Right atrium auricular region (tissue), 2 donors: ENCODE measurements around the gene TSPAN7. TPM values are rescaled to one million over a fixed set of nuclear protein-coding genes. Genes with fewer than 3 reads are reported as not detected.

ENCODE experiments used
- DNase-seq: peaks from one replicate; pipeline ENCODE4 v3.0.0-alpha.2; 2019; ENCODE audit warnings: low spot score
- H3K27ac ChIP-seq, 2 donors: fragments of 200-600 bp; sonication (generic); 1 replicate in 1 of 2; 2 replicates in 1 of 2; pipeline ENCODE4 v1.5.1; 2016 to 2019
- H3K27me3 ChIP-seq, 2 donors: fragments of 200-600 bp; sonication (generic); one replicate each; pipeline versions ENCODE4 v1.5.1 to v1.6.0; 2017 to 2019
- H3K36me3 ChIP-seq: fragments of 200-600 bp; sonication (generic); one replicate; pipeline ENCODE4 v1.5.1; 2016
- H3K4me1 ChIP-seq, 2 donors: fragments of 200-600 bp; sonication (generic); one replicate each; pipeline versions ENCODE4 v1.5.1 to v1.6.0; 2017 to 2019
- H3K4me3 ChIP-seq, 2 donors: fragments of 200-600 bp; sonication (generic); 1 replicate in 1 of 2; 2 replicates in 1 of 2; pipeline ENCODE4 v1.5.1; 2017 to 2019; ENCODE audit warnings: mild to moderate bottlenecking in 1 of 2, moderate library complexity in 1 of 2
- H3K9me3 ChIP-seq, 2 donors: fragments of 200-600 bp; sonication (generic); one replicate each; pipeline ENCODE4 v1.5.1; 2019
- total RNA-seq, 2 donors: library from RNA; depleted of rRNA; stranded (reverse); fragments of >200 nt; gene quantifications; one replicate each; pipeline ENCODE4 v1.1.0, GENCODE V29; 2016
- TF ChIP-seq, protein P1 (sequence below), 2 donors: fragments of 200-600 bp; sonication (generic); IDR thresholded peaks; one replicate each; pipeline ENCODE4 v1.5.1; 2019; ENCODE audit warnings: antibody characterized with exemption in 2 of 2

The TSPAN7 gene
- total RNA-seq, 2 donors from 2014 or later, result 100 to 134 TPM

DNA sequence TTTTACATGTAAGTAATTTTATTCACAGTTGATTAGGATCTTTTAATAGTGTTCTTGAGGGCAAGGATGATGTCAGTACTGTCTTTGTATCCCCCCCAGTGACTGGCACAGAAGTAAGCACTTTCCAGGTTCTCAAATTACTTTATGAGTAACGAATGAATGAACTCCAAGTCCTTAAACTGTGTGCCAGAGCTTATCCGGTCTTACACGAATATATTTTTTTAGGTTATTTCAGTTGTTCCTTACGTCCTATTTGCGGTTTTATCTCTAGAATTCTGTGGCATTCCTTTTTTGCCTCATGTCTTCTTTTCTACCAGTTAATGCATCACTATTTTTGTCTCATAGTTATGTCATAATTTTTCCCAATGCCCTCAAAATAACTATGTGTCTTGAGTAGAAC lies 133.1 kb downstream of the TSPAN7 start:
- TF ChIP-seq, protein P1, sequence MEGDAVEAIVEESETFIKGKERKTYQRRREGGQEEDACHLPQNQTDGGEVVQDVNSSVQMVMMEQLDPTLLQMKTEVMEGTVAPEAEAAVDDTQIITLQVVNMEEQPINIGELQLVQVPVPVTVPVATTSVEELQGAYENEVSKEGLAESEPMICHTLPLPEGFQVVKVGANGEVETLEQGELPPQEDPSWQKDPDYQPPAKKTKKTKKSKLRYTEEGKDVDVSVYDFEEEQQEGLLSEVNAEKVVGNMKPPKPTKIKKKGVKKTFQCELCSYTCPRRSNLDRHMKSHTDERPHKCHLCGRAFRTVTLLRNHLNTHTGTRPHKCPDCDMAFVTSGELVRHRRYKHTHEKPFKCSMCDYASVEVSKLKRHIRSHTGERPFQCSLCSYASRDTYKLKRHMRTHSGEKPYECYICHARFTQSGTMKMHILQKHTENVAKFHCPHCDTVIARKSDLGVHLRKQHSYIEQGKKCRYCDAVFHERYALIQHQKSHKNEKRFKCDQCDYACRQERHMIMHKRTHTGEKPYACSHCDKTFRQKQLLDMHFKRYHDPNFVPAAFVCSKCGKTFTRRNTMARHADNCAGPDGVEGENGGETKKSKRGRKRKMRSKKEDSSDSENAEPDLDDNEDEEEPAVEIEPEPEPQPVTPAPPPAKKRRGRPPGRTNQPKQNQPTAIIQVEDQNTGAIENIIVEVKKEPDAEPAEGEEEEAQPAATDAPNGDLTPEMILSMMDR (IDR thresholded peaks at IDR 0.05), result no peak
- Histone ChIP-seq H3K27ac (no peak overlapping the region), H3K9me3 (no peaks in the 10 kb centered on the region), H3K27me3 (no peaks in the 10 kb centered on the region), H3K4me3 (no peak overlapping the region), H3K4me1 (no peaks in the 10 kb centered on the region), H3K36me3 (no peaks in the 10 kb centered on the region)
- DNase-seq, result no peak

DNA sequence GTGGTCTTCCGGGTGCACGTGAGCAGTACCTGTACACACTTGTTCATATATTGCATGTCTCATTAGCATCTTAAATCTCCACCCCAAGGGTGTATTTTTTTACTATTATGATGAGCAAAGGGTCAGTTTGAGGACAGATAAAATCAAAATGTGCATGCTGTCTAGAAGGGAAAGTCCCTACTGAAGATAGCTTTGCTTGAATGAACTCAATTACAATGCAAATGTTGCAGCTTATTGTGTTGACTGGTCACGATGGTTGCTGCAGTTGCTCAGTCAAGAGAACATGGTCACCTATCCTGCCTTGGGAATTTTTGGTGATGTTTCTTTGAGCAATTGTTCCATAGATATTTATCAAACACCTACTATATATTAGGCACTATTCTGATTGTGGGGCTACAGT lies 136.1 kb downstream of the TSPAN7 start:
- Histone ChIP-seq H3K4me3 (no peak overlapping the region), H3K27ac (no peak overlapping the region), H3K9me3 (no peaks in the 10 kb centered on the region), H3K4me1 (no peaks in the 10 kb centered on the region), H3K36me3 (no peaks in the 10 kb centered on the region), H3K27me3 (no peaks in the 10 kb centered on the region)
- no peak for DNase-seq
- TF ChIP-seq, protein P1 (IDR thresholded peaks at IDR 0.05), result no peak

DNA sequence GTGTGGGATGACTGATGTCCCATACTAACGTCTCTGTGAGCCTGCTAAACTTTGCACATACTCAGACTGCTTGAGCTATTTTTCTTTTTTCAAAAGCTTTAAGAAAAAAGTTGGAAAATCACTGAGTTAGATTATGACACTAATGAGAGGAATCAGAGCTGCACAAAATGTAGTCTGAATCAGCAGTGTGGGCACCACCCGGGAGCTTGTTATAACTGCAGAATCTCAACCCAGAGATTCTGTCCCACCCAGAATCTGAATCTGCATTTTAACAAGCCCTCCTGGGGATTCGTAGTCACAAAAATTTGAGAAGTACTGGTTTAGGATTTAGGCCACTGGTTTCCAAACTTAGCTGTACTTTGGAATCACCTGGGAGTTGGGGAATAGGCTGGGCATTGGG lies 137.8 kb downstream of the TSPAN7 start:
- no peaks in the 10 kb centered on the region for H3K9me3 ChIP-seq
- TF ChIP-seq, protein P1 (IDR thresholded peaks at IDR 0.05), result no peak

DNA sequence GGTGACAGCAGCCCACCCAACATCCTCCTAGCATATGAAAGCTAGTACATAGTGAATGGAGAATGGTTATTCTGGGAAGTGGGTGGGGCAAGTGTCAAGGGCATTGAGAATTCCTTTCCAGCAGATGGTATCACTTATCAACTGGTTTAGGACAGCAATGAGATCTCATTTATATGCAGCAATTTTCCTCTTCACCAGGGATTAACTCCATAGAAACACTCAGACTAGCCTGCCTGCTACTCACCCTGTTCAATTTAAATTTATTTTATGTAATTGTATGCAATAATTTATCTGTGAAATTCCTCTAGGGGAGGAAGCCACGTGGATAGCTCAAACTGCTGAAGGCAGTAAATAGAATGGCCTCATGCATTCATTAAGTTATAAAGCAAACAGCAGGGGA lies 138.4 kb downstream of the TSPAN7 start:
- no peak overlapping the region for H3K4me3 ChIP-seq
- H3K4me1 ChIP-seq, result no peaks in the 10 kb centered on the region
- H3K27ac ChIP-seq, result no peak overlapping the region
- no peak for DNase-seq
- TF ChIP-seq, protein P1 (IDR thresholded peaks at IDR 0.05), result no peak
- H3K36me3 ChIP-seq, result no peaks in the 10 kb centered on the region
- H3K27me3 ChIP-seq, result no peaks in the 10 kb centered on the region
- no peaks in the 10 kb centered on the region for H3K9me3 ChIP-seq

More for the DNA sequence above, 137.8 kb downstream of the TSPAN7 start:
- no peak for DNase-seq
- Histone ChIP-seq H3K36me3 (no peaks in the 10 kb centered on the region), H3K27ac (no peak overlapping the region), H3K4me3 (no peak overlapping the region), H3K4me1 (no peaks in the 10 kb centered on the region), H3K27me3 (no peaks in the 10 kb centered on the region)

DNA sequence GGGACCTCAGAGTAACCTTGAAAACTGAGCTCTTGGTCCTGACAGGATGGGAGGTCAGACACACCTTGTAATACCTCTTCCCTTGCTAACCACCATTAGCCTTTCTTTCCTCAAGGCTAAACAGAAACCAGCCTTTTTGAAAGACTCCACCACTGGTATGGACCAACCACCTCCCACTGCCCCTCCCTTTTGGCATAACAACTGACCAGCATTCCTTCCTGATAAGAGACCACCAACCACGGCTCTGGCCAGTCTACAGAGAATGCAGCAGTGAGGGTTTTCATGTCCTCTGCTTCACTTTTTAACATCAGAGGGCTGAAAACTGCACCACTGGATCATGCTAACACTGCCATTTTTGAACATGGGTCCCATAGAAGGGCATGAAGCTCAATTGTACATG lies 139.7 kb downstream of the TSPAN7 start:
- no peaks in the 10 kb centered on the region for H3K27me3 ChIP-seq
- no peaks in the 10 kb centered on the region for H3K36me3 ChIP-seq
- H3K4me1 ChIP-seq, result no peaks in the 10 kb centered on the region
- DNase-seq, result no peak
- no peak overlapping the region for H3K4me3 ChIP-seq
- H3K27ac ChIP-seq, result no peak overlapping the region
- H3K9me3 ChIP-seq, result no peaks in the 10 kb centered on the region
- TF ChIP-seq, protein P1 (IDR thresholded peaks at IDR 0.05), result no peak

DNA sequence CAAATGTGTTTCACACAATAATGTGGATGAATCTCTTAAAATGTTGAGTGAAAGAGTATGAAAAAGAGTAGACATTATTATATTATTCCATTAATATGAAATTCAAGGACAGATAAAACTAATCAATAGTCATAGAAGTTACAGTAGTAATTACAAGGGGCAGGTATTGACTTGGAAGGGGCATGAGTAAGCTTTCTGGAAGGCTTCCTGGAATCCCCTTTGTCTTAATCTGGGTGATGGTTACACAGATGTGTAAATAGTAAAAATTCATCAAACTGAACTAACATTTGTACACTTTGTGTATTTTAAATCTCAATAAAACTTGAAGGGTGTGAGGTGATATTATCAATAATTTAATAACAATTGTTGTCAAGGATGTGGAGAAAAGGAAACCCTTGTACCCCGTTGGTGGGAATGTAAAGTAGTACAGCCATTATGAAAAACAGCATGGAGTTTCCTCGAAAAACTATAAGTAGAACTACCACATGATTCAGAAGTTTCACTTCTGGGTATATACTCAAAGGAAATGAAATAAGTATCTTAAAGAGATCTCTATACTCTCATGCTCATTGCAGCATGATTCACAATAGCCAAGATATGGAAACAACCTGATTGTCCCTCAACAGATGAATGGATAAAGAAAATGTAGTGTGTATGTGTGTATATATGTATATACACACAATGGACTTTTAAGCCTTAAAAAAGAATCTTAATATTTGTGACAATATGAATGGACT lies 143.0 kb downstream of the TSPAN7 start:
- H3K27ac ChIP-seq, result no peak overlapping the region
- no peaks in the 10 kb centered on the region for H3K9me3 ChIP-seq
- H3K4me3 ChIP-seq, result no peak overlapping the region
- no peaks in the 10 kb centered on the region for H3K4me1 ChIP-seq
- TF ChIP-seq, protein P1 (IDR thresholded peaks at IDR 0.05), result no peak
- no peaks in the 10 kb centered on the region for H3K36me3 ChIP-seq
- H3K27me3 ChIP-seq, result no peaks in the 10 kb centered on the region
- DNase-seq, result no peak
